WTC11 (cell line): ENCODE measurements around the gene SPI1. TPM values are rescaled to one million over a fixed set of nuclear protein-coding genes. Genes with fewer than 3 reads are reported as not detected.

Experiments used
- ATAC-seq: fragments of 200-7000 bp; cut with Tn5 transposase; 2 replicates; pipeline ENCODE4 v1.10.0; 2021; ENCODE audit warnings: mild to moderate bottlenecking, moderate library complexity
- CTCF ChIA-PET: fragments of 300-600 bp; sonication (Branson Sonifier 250); formaldehyde crosslinking; loops from one replicate; lab custom pipeline; 2021; ENCODE audit warnings: antibody characterized with exemption; lab: Charles Lee
- POLR2A ChIA-PET: fragments of 350-600 bp; sonication (Branson Sonifier 250); formaldehyde crosslinking; loops from one replicate; lab custom pipeline; 2021; ENCODE audit warnings: antibody characterized with exemption; lab: Charles Lee
- DNase-seq: peaks from one replicate; pipeline ENCODE4 v3.0.0; 2021; ENCODE audit warnings: low spot score
- H3K27ac Mint-ChIP-seq: 2 replicates; pipeline ENCODE4 v1.8.0; 2021; ENCODE audit warnings: mixed read lengths
- H3K27me3 Mint-ChIP-seq: 2 replicates; pipeline ENCODE4 v1.8.0; 2021; ENCODE audit warnings: low read depth, mild to moderate bottlenecking, moderate library complexity, mixed read lengths
- H3K36me3 Mint-ChIP-seq: 2 replicates; pipeline ENCODE4 v1.8.0; 2021; ENCODE audit warnings: mixed read lengths
- H3K4me1 Mint-ChIP-seq: 2 replicates; pipeline ENCODE4 v1.8.0; 2022; ENCODE audit warnings: mixed read lengths
- H3K4me3 Mint-ChIP-seq: 2 replicates; pipeline ENCODE4 v1.8.0; 2021; ENCODE audit warnings: mild to moderate bottlenecking, moderate library complexity, mixed read lengths
- H3K9me3 Mint-ChIP-seq: 2 replicates; pipeline ENCODE4 v1.8.0; 2021; ENCODE audit warnings: mixed read lengths
- CREB1 ChIP-seq: sonication (generic); formaldehyde crosslinking; IDR thresholded peaks from 2 replicates; pipeline ENCODE4 v1.8.0; 2023; ENCODE audit warnings: mild to moderate bottlenecking, missing genetic modification reagents
- FOXK1 ChIP-seq: sonication (generic); formaldehyde crosslinking; IDR thresholded peaks from 2 replicates; pipeline ENCODE4 v1.8.0; 2022; ENCODE audit warnings: mild to moderate bottlenecking, moderate library complexity, missing genetic modification reagents
- GABPB1 ChIP-seq: sonication (generic); formaldehyde crosslinking; IDR thresholded peaks from 2 replicates; pipeline ENCODE4 v1.8.1; 2023; ENCODE audit warnings: mild to moderate bottlenecking, missing genetic modification reagents
- HMGA2 ChIP-seq: fragments of 250-450 bp; sonication (Bioruptor Pico); IDR thresholded peaks from 2 replicates; pipeline ENCODE4 v1.4.0; 2021; ENCODE audit warnings: mild to moderate bottlenecking, moderate library complexity
- NFYB ChIP-seq: sonication (generic); formaldehyde crosslinking; conservative IDR thresholded peaks from 2 replicates; pipeline ENCODE4 v1.8.0; 2022; ENCODE audit warnings: low read depth, missing genetic modification reagents
- RELA ChIP-seq: sonication (generic); formaldehyde crosslinking; IDR thresholded peaks from 2 replicates; pipeline ENCODE4 v1.8.1; 2022; ENCODE audit warnings: missing genetic modification reagents, mild to moderate bottlenecking, borderline replicate concordance
- TCF7 ChIP-seq: sonication (generic); formaldehyde crosslinking; IDR thresholded peaks from 2 replicates; pipeline ENCODE4 v1.8.0; 2022; ENCODE audit warnings: mild to moderate bottlenecking, low read depth, missing genetic modification reagents, moderate library complexity
- ZNF423 ChIP-seq: fragments of 250-450 bp; sonication (Bioruptor Pico); IDR thresholded peaks from 2 replicates; pipeline ENCODE4 v2.1.2; 2022; ENCODE audit warnings: mild to moderate bottlenecking, moderate library complexity
- total RNA-seq: library from RNA; stranded (reverse); gene quantifications from 3 replicates; pipeline ENCODE4 v1.2.3, GENCODE V29; 2021
- TF ChIP-seq, protein P1 (sequence below): sonication (generic); formaldehyde crosslinking; IDR thresholded peaks from 2 replicates; pipeline ENCODE4 v1.8.0; 2022; ENCODE audit warnings: mild to moderate bottlenecking, missing genetic modification reagents
- TF ChIP-seq, protein P2 (sequence below): fragments of 200-600 bp; IDR thresholded peaks from 2 replicates; pipeline ENCODE4 v1.8.0; 2022; ENCODE audit warnings: antibody characterized with exemption
- TF ChIP-seq, protein P3 (sequence below): sonication (generic); formaldehyde crosslinking; IDR thresholded peaks from 2 replicates; pipeline ENCODE4 v1.8.1; 2023; ENCODE audit warnings: mild to moderate bottlenecking, missing genetic modification reagents
- TF ChIP-seq, protein P4 (sequence below): fragments of 250-450 bp; sonication (Bioruptor Pico); IDR thresholded peaks from 2 replicates; pipeline ENCODE4 v1.9.0; 2021; ENCODE audit warnings: mild to moderate bottlenecking
- TF ChIP-seq, protein P5 (sequence below): sonication (generic); formaldehyde crosslinking; IDR thresholded peaks from 2 replicates; pipeline ENCODE4 v1.8.0; 2022; ENCODE audit warnings: mild to moderate bottlenecking, missing genetic modification reagents
- TF ChIP-seq, protein P6 (sequence below): sonication (generic); formaldehyde crosslinking; IDR thresholded peaks from 2 replicates; pipeline ENCODE4 v1.8.0; 2023; ENCODE audit warnings: missing genetic modification reagents, mild to moderate bottlenecking, borderline replicate concordance

The SPI1 gene
- total RNA-seq, 1 experiment from 2014 or later = 0.59 TPM

DNA sequence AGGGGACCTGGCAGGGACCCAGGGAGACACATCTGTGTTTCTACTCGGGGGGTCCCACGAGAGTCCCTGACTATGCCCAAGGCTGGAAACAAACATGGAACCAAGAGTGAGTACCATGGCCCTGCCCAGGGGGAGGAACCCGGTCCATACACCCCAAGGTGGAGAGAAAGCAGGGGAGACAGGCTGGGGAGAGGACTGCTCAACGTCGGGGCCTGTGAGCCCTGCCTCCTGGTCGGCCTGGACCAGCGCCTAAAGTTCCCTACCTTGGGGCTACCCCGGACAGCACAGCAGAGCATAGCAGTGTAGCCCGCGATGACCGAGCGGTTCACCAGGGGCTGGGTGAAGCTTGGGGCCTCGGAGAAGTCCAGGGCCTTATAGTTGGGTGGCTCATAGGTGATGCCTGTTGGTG lies 46.0 kb downstream of the SPI1 start:
- Mint-ChIP-seq H3K9me3 (no peaks in the 10 kb centered on the region), H3K27ac (peak overlapping the region; percentile 32; the same call in 1 of the 2 replicates), H3K36me3 (peaks cover 9% of the 10 kb centered on the region; the same call in 1 of the 2 replicates), H3K27me3 (no peaks in the 10 kb centered on the region), H3K4me3 (no peak overlapping the region), H3K4me1 (no peaks in the 10 kb centered on the region)
- TF ChIP-seq, protein P1, sequence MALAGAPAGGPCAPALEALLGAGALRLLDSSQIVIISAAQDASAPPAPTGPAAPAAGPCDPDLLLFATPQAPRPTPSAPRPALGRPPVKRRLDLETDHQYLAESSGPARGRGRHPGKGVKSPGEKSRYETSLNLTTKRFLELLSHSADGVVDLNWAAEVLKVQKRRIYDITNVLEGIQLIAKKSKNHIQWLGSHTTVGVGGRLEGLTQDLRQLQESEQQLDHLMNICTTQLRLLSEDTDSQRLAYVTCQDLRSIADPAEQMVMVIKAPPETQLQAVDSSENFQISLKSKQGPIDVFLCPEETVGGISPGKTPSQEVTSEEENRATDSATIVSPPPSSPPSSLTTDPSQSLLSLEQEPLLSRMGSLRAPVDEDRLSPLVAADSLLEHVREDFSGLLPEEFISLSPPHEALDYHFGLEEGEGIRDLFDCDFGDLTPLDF (CRISPR knock-in tag) = no peak
- TF ChIP-seq TCF7 (CRISPR knock-in tag) = no peak
- TF ChIP-seq, protein P2, sequence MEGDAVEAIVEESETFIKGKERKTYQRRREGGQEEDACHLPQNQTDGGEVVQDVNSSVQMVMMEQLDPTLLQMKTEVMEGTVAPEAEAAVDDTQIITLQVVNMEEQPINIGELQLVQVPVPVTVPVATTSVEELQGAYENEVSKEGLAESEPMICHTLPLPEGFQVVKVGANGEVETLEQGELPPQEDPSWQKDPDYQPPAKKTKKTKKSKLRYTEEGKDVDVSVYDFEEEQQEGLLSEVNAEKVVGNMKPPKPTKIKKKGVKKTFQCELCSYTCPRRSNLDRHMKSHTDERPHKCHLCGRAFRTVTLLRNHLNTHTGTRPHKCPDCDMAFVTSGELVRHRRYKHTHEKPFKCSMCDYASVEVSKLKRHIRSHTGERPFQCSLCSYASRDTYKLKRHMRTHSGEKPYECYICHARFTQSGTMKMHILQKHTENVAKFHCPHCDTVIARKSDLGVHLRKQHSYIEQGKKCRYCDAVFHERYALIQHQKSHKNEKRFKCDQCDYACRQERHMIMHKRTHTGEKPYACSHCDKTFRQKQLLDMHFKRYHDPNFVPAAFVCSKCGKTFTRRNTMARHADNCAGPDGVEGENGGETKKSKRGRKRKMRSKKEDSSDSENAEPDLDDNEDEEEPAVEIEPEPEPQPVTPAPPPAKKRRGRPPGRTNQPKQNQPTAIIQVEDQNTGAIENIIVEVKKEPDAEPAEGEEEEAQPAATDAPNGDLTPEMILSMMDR = no peak
- TF ChIP-seq CREB1 = no peak
- ChIA-PET POLR2A (no interaction called here), CTCF (no interaction called here)
- ATAC-seq (no peak), DNase-seq (no peak)

DNA sequence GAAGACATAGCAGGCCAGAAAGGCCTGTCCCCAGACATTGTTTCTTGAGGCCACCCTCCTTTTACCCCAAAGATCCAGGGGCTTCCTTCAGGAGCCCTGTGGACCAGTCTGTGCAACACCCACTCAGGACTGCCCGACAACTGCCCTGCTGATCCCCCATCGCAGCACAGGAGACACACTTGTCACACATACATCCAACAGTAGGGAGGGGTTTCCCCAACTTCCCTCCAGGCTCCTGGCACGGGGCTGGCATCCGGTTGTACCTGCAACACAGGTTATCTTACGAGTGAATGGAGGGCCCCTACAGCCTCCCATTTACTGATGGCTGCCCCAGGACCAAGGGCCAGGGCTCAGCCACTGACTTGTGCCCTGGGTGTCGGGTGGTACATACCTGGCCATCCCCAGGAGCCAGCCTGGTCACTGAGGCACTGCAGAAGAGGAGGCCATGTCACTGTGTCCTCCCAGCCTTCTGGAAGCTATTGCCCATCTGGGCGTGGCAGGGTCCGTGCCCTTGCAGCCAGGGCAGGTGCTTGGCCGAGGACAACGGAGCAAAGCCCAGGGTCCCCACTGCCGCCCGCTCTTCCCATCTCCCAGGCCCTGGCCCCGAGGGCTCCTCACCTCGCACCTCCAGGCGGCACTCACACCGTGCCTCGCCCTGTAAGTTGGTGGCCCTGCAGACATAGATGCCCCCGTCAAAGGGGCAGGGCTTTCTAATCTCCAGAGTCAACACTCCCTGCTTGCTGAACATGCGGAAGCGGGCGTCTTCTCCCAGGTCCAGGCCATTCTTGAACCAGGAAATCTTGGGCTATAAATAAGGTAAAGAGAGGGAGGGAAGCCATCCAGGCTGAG lies 46.7 kb downstream of the SPI1 start:
- H3K4me1 Mint-ChIP-seq = no peaks in the 10 kb centered on the region
- no peak overlapping the region for H3K4me3 Mint-ChIP-seq
- ChIA-PET POLR2A (no interaction called here), CTCF (no interaction called here)
- no peaks in the 10 kb centered on the region for H3K9me3 Mint-ChIP-seq
- peaks cover 10% of the 10 kb centered on the region for H3K36me3 Mint-ChIP-seq
- H3K27ac Mint-ChIP-seq = peak overlapping the region; percentile 32; the same call in 1 of the 2 replicates
- TF ChIP-seq NFYB (no peak), GABPB1 (CRISPR knock-in tag) (no peak), HMGA2 (CRISPR knock-in tag) (no peak), RELA (no peak), ZNF423 (CRISPR knock-in tag) (no peak), FOXK1 (CRISPR knock-in tag) (no peak)
- TF ChIP-seq, protein P3, sequence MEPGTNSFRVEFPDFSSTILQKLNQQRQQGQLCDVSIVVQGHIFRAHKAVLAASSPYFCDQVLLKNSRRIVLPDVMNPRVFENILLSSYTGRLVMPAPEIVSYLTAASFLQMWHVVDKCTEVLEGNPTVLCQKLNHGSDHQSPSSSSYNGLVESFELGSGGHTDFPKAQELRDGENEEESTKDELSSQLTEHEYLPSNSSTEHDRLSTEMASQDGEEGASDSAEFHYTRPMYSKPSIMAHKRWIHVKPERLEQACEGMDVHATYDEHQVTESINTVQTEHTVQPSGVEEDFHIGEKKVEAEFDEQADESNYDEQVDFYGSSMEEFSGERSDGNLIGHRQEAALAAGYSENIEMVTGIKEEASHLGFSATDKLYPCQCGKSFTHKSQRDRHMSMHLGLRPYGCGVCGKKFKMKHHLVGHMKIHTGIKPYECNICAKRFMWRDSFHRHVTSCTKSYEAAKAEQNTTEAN (CRISPR knock-in tag) = no peak
- TF ChIP-seq, protein P4, sequence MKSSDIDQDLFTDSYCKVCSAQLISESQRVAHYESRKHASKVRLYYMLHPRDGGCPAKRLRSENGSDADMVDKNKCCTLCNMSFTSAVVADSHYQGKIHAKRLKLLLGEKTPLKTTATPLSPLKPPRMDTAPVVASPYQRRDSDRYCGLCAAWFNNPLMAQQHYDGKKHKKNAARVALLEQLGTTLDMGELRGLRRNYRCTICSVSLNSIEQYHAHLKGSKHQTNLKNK (CRISPR knock-in tag) = no peak
- TF ChIP-seq, protein P5, sequence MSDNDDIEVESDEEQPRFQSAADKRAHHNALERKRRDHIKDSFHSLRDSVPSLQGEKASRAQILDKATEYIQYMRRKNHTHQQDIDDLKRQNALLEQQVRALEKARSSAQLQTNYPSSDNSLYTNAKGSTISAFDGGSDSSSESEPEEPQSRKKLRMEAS (CRISPR knock-in tag) = no peak
- TF ChIP-seq, protein P6, sequence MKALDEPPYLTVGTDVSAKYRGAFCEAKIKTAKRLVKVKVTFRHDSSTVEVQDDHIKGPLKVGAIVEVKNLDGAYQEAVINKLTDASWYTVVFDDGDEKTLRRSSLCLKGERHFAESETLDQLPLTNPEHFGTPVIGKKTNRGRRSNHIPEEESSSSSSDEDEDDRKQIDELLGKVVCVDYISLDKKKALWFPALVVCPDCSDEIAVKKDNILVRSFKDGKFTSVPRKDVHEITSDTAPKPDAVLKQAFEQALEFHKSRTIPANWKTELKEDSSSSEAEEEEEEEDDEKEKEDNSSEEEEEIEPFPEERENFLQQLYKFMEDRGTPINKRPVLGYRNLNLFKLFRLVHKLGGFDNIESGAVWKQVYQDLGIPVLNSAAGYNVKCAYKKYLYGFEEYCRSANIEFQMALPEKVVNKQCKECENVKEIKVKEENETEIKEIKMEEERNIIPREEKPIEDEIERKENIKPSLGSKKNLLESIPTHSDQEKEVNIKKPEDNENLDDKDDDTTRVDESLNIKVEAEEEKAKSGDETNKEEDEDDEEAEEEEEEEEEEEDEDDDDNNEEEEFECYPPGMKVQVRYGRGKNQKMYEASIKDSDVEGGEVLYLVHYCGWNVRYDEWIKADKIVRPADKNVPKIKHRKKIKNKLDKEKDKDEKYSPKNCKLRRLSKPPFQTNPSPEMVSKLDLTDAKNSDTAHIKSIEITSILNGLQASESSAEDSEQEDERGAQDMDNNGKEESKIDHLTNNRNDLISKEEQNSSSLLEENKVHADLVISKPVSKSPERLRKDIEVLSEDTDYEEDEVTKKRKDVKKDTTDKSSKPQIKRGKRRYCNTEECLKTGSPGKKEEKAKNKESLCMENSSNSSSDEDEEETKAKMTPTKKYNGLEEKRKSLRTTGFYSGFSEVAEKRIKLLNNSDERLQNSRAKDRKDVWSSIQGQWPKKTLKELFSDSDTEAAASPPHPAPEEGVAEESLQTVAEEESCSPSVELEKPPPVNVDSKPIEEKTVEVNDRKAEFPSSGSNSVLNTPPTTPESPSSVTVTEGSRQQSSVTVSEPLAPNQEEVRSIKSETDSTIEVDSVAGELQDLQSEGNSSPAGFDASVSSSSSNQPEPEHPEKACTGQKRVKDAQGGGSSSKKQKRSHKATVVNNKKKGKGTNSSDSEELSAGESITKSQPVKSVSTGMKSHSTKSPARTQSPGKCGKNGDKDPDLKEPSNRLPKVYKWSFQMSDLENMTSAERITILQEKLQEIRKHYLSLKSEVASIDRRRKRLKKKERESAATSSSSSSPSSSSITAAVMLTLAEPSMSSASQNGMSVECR (CRISPR knock-in tag) = no peak
- no peak for ATAC-seq
- H3K27me3 Mint-ChIP-seq = no peaks in the 10 kb centered on the region
- no peak for DNase-seq
